Subcutaneous preadipocyte (primary cell): ENCODE results near the gene SERPINA12. TPM values are rescaled to one million over a fixed set of nuclear protein-coding genes. Genes with fewer than 3 reads are reported as not detected.

Source experiments
- total RNA-seq: library from RNA; depleted of rRNA; stranded (reverse); fragments of >200 nt; gene quantifications from 2 replicates; pipeline ENCODE4 v1.2.3, GENCODE V29; 2012

The SERPINA12 gene, protein sequence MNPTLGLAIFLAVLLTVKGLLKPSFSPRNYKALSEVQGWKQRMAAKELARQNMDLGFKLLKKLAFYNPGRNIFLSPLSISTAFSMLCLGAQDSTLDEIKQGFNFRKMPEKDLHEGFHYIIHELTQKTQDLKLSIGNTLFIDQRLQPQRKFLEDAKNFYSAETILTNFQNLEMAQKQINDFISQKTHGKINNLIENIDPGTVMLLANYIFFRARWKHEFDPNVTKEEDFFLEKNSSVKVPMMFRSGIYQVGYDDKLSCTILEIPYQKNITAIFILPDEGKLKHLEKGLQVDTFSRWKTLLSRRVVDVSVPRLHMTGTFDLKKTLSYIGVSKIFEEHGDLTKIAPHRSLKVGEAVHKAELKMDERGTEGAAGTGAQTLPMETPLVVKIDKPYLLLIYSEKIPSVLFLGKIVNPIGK
- not detected in 2 replicates for total RNA-seq

DNA sequence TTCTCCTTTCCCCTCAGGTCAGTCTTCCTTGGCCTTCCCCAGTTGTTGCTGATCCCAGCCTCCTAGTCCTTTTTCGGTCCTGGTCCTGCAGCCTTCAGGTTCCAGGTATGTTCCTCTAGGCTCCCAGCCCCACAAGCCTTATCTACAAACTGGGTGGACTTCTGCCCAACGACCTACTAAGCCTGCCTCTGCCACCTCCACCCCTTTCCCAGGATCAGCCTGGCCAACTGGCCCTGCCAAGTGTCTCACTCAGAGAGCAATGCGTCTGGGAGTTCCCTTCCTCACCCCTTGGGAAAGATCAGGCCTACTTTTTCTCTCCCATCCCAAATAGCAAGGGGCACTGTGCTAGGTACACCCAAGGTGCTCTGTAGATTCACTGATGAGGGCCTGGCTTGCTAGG, at the start of gene SERPINA12:
TSS of gene SERPINA12 (minus strand) at position 114 of the 400 bp plus-strand sequence. CDS start 11,072 bp downstream, outside the sequence.

DNA sequence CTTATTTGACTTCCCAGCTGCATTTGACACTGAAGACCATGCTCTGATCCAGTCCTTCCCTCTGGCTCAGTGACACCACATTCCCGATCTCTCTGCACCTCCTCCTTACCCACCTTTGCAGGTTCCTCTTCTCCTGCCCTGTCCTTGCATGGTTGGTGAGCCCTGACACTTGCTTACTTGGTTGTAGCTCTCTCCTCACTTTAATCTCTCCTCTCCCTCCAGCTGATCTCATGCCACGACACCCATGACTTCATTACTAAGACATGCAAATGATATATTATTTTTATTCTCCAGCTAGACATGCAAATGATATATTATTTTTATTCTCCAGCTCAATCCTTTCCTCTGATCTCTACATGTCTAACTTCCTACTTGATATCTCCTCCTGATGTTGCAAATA, 33.2 kb downstream of the SERPINA12 start, which contains the start of gene SERPINA9:
TSS of gene SERPINA9 (minus strand) at position 175 of the 400 bp plus-strand sequence. CDS start 6,357 bp downstream, outside the sequence.

Other genes with a start within 250 kb of the SERPINA12 start
- gene SERPINA10, start 216.2 kb downstream of the SERPINA12 start, total RNA-seq: not detected in 2 replicates
- not detected in 2 replicates for gene SERPINA6, start 186.1 kb downstream of the SERPINA12 start, total RNA-seq
- not detected in 2 replicates for gene SERPINA2, start 142.8 kb downstream of the SERPINA12 start, total RNA-seq
- 0.39 TPM in 1 of 2 replicates, not detected in the other for gene SERPINA1, start 120.9 kb downstream of the SERPINA12 start, total RNA-seq
- gene SERPINA11, start 56.7 kb downstream of the SERPINA12 start, total RNA-seq: not detected in 2 replicates
- gene SERPINA9, start 33.3 kb downstream of the SERPINA12 start, total RNA-seq: not detected in 2 replicates
- not detected in 2 replicates for gene SERPINA4, start 52.0 kb upstream of the SERPINA12 start, total RNA-seq
- 0.37 TPM in 1 of 2 replicates, not detected in the other for gene SERPINA5, start 72.0 kb upstream of the SERPINA12 start, total RNA-seq
- 0.20 and 1.1 TPM in 2 replicates for gene SERPINA3, start 102.9 kb upstream of the SERPINA12 start, total RNA-seq